Activated B cell treated with CpG ODN at 0.5 μM for 24 hours (primary cell): Measurements from ENCODE around the gene LRRC74A. TPM values are rescaled to one million over a fixed set of nuclear protein-coding genes. Genes with fewer than 3 reads are reported as not detected.

Experiments used
- ATAC-seq: fragments of 200-7000 bp; cut with Tn5 transposase; one replicate; pipeline ENCODE4 v1.10.0; 2021; ENCODE audit warnings: low read depth, mild to moderate bottlenecking, moderate library complexity
- CTCF ChIA-PET: fragments of 350-600 bp; sonication (Branson Sonifier 250); formaldehyde crosslinking; loops from one replicate; lab custom pipeline; 2021; ENCODE audit warnings: antibody characterized with exemption; lab: Charles Lee
- POLR2A ChIA-PET: fragments of 350-600 bp; sonication (Branson Sonifier 250); formaldehyde crosslinking; loops from one replicate; lab custom pipeline; 2021; ENCODE audit warnings: antibody characterized with exemption; lab: Charles Lee
- DNase-seq: peaks from one replicate; pipeline ENCODE4 v3.0.0; 2022
- H3K27ac Mint-ChIP-seq: one replicate; pipeline ENCODE4 v1.8.0; 2020; ENCODE audit warnings: mixed read lengths
- H3K27me3 Mint-ChIP-seq: one replicate; pipeline ENCODE4 v1.8.0; 2021; ENCODE audit warnings: mixed read lengths
- H3K36me3 Mint-ChIP-seq: one replicate; pipeline ENCODE4 v1.8.0; 2021; ENCODE audit warnings: low read depth, mixed read lengths
- H3K4me1 Mint-ChIP-seq: one replicate; pipeline ENCODE4 v1.8.0; 2021; ENCODE audit warnings: mixed read lengths
- H3K4me3 Mint-ChIP-seq: one replicate; pipeline ENCODE4 v1.8.0; 2020; ENCODE audit warnings: mild to moderate bottlenecking, mixed read lengths
- H3K9me3 Mint-ChIP-seq: one replicate; pipeline ENCODE4 v1.8.0; 2020; ENCODE audit warnings: mixed read lengths
- CTCF ChIP-seq: fragments of 200-600 bp; IDR thresholded peaks from one replicate; pipeline ENCODE4 v1.8.0; 2022; ENCODE audit warnings: antibody characterized with exemption, mild to moderate bottlenecking
- intact Hi-C: fragments of 100-400 bp; cut with micrococcal nuclease; formaldehyde crosslinking; loops from one replicate; pipeline ENCODE4 v1.15.1; 2024
- total RNA-seq: library from RNA; stranded (reverse); gene quantifications from 2 replicates; pipeline ENCODE4 v1.2.3, GENCODE V29; 2022

Gene LRRC74A
- total RNA-seq, 1 donor from 2014 or later: not detected

GRCh38 chr14:76904740-76905569 is 78.7 kb downstream of the LRRC74A start:
- peak; percentile 73 for DNase-seq
- H3K9me3 Mint-ChIP-seq: peaks cover 2% of the 10 kb centered on the region
- H3K27ac Mint-ChIP-seq: peak overlapping the region; percentile 93
- no peak for TF ChIP-seq CTCF
- ChIA-PET POLR2A (interaction anchor here (0.6 to 1.7 kb wide), 21 partner anchors 8 to 219 kb away, joined by 3 to 21 read pairs (median 4); partner anchors contain the start of gene IRF2BPL), CTCF (interaction anchor here (0.8 to 1.9 kb wide), 8 partner anchors 9 to 194 kb away, joined by 3 to 16 read pairs (median 5); no protein-coding TSS in a partner anchor)
- intact Hi-C loops: loop anchor here (1.0 to 2.0 kb wide), 5 partner anchors 28 to 216 kb away; partner anchors contain the start of gene ANGEL1
- peaks cover 39% of the 10 kb centered on the region for H3K4me1 Mint-ChIP-seq
- peak; percentile 92 for ATAC-seq
- no peaks in the 10 kb centered on the region for H3K27me3 Mint-ChIP-seq
- peak overlapping the region; percentile 63 for H3K4me3 Mint-ChIP-seq
- H3K36me3 Mint-ChIP-seq: no peaks in the 10 kb centered on the region

- peak overlapping the region; percentile 62 for H3K4me3 Mint-ChIP-seq
- H3K27ac Mint-ChIP-seq: peak overlapping the region; percentile 90
- H3K4me1 Mint-ChIP-seq: peaks cover 38% of the 10 kb centered on the region
- ChIA-PET CTCF (interaction anchor here (0.8 to 2.7 kb wide), 2 partner anchors 146 to 161 kb away, joined by 3 to 13 read pairs; no protein-coding TSS in a partner anchor), POLR2A (interaction anchor here (0.7 to 2.0 kb wide), 14 partner anchors 10 to 215 kb away, joined by 3 to 13 read pairs (median 5); partner anchors contain the start of gene IRF2BPL)
- intact Hi-C loops: loop anchor here (1.0 kb wide), 1 partner anchor 119 kb away; the partner anchor contains the start of gene IRF2BPL
- TF ChIP-seq CTCF: no peak
- DNase-seq (peak; percentile 39), ATAC-seq (peak; percentile 61)
- H3K27me3 Mint-ChIP-seq: no peaks in the 10 kb centered on the region
- H3K36me3 Mint-ChIP-seq: no peaks in the 10 kb centered on the region
- peaks cover 2% of the 10 kb centered on the region for H3K9me3 Mint-ChIP-seq
Observed at GRCh38 chr14:76908834-76909233, 82.6 kb downstream of the LRRC74A start.

- CTCF ChIA-PET: interaction anchor here (0.8 to 2.7 kb wide), 2 partner anchors 145 to 161 kb away, joined by 3 to 13 read pairs; no protein-coding TSS in a partner anchor
- POLR2A ChIA-PET: interaction anchor here (0.7 to 2.0 kb wide), 14 partner anchors 11 to 215 kb away, joined by 3 to 13 read pairs (median 5); partner anchors contain the start of gene IRF2BPL
- H3K4me3 Mint-ChIP-seq: peak overlapping the region; percentile 62
- H3K4me1 Mint-ChIP-seq: peaks cover 34% of the 10 kb centered on the region
- H3K27ac Mint-ChIP-seq: peak overlapping the region; percentile 90
- H3K9me3 Mint-ChIP-seq: peaks cover 2% of the 10 kb centered on the region
- DNase-seq (no peak), ATAC-seq (no peak)
- no peak for TF ChIP-seq CTCF
- intact Hi-C loops: loop anchor here (1.0 kb wide), 1 partner anchor 119 kb away; the partner anchor contains the start of gene IRF2BPL
- no peaks in the 10 kb centered on the region for H3K27me3 Mint-ChIP-seq
- H3K36me3 Mint-ChIP-seq: no peaks in the 10 kb centered on the region
Observed at GRCh38 chr14:76909266-76909665, 83.1 kb downstream of the LRRC74A start.

GRCh38 chr14:76910371-76910890 is 84.2 kb downstream of the LRRC74A start:
- Mint-ChIP-seq H3K36me3 (no peaks in the 10 kb centered on the region), H3K4me3 (no peak overlapping the region), H3K27ac (peak overlapping the region; percentile 0), H3K27me3 (no peaks in the 10 kb centered on the region), H3K4me1 (peaks cover 23% of the 10 kb centered on the region), H3K9me3 (peaks cover 2% of the 10 kb centered on the region)
- POLR2A ChIA-PET: no interaction called here
- DNase-seq (no peak), ATAC-seq (no peak)
- TF ChIP-seq CTCF: no peak
- CTCF ChIA-PET: interaction anchor here (1.2 to 2.7 kb wide), 2 partner anchors 143 to 159 kb away, joined by 6 to 13 read pairs; no protein-coding TSS in a partner anchor
- intact Hi-C loops: no loop called here
